ENCODE measurements around the gene CDH4.
"Not testable (repeated sequence)": the region's sequence is repeated elsewhere in the genome, so short reads cannot be mapped to it uniquely, and the experiment has no call there.

Gene CDH4

GRCh38 chr20:61963885-61964674, 712.0 kb downstream of the CDH4 start:
- no peak for DNase-seq (ENCODE audit: low spot score)

GRCh38 chr20:61964675-61965605, 712.9 kb downstream of the CDH4 start:
- DNase-seq (ENCODE audit: low spot score) = no peak

GRCh38 chr20:61965606-61966491, 713.8 kb downstream of the CDH4 start:
- DNase-seq (ENCODE audit: low spot score) = no peak

- DNase-seq (ENCODE audit: low spot score) = no peak
Measured at GRCh38 chr20:61966492-61967244, 714.6 kb downstream of the CDH4 start.

GRCh38 chr20:61967300-61967699, 715.2 kb downstream of the CDH4 start:
- DNase-seq (ENCODE audit: low spot score) = no peak

- no peak for DNase-seq (ENCODE audit: low spot score)
Measured at GRCh38 chr20:61968036-61968810, 716.2 kb downstream of the CDH4 start.

- DNase-seq (ENCODE audit: low spot score) = no peak
Measured at GRCh38 chr20:61968932-61969331, 716.9 kb downstream of the CDH4 start.

GRCh38 chr20:61969806-61970205, 717.7 kb downstream of the CDH4 start:
- DNase-seq (ENCODE audit: low spot score) = no peak

- no peak for DNase-seq (ENCODE audit: low spot score)
Measured at GRCh38 chr20:61970357-61970756, 718.3 kb downstream of the CDH4 start.

GRCh38 chr20:61971595-61971994, 719.5 kb downstream of the CDH4 start:
- not testable (repeated sequence) for DNase-seq (ENCODE audit: low spot score)

GRCh38 chr20:61972636-61973508, 720.8 kb downstream of the CDH4 start:
- no peak for DNase-seq (ENCODE audit: low spot score)

- DNase-seq (ENCODE audit: low spot score) = no peak
Measured at GRCh38 chr20:61973515-61974356, 721.7 kb downstream of the CDH4 start.

GRCh38 chr20:61974357-61974665, 722.2 kb downstream of the CDH4 start:
- DNase-seq (ENCODE audit: low spot score) = no peak

GRCh38 chr20:61975407-61976129, 723.5 kb downstream of the CDH4 start:
- DNase-seq (ENCODE audit: low spot score) = no peak

- no peak for DNase-seq (ENCODE audit: low spot score)
Measured at GRCh38 chr20:61976263-61976643, 724.2 kb downstream of the CDH4 start.

GRCh38 chr20:61976644-61977418, 724.8 kb downstream of the CDH4 start:
- no peak for DNase-seq (ENCODE audit: low spot score)

- no peak for DNase-seq (ENCODE audit: low spot score)
Measured at GRCh38 chr20:61977419-61977786, 725.3 kb downstream of the CDH4 start.
